ENCODE measurements around the gene ZFYVE27. TPM values are rescaled to one million over a fixed set of nuclear protein-coding genes. Genes with fewer than 3 reads are reported as not detected.

ZFYVE27 gene
- total RNA-seq, 4 donors from 2014 or later: 33.4 to 46.8 (median 42.7) TPM

GRCh38 chr10:97771913-97772823 lies 35.2 kb downstream of the ZFYVE27 start, which contains the start of gene SFRP5:
Gene SFRP5 (minus strand): TSS chr10:97771999. CDS start chr10:97771833, 166 bp downstream.
- peak within 1 kb of the TSS; percentile 40 to 65 (median 53) for H3K4me3 ChIP-seq
- H3K9me3 ChIP-seq: no peaks in the 10 kb centered on the region
- H3K4me1 ChIP-seq: peaks cover 0 to 39% (median 2%) of the 10 kb centered on the region in 4 donors
- WGBS, 2 donors: 15 to 17% methylated on average over 38 to 41 of the region's 44 CpGs
- peaks cover 0 to 27% of the 10 kb centered on the region in 2 donors for H3K27me3 ChIP-seq
- H3K36me3 ChIP-seq: peaks cover 0 to 5% (median 0%) of the 10 kb centered on the region in 3 donors
- no peak for DNase-seq (ENCODE audit: low spot score in 2 of 2)
- TF ChIP-seq, protein P1, sequence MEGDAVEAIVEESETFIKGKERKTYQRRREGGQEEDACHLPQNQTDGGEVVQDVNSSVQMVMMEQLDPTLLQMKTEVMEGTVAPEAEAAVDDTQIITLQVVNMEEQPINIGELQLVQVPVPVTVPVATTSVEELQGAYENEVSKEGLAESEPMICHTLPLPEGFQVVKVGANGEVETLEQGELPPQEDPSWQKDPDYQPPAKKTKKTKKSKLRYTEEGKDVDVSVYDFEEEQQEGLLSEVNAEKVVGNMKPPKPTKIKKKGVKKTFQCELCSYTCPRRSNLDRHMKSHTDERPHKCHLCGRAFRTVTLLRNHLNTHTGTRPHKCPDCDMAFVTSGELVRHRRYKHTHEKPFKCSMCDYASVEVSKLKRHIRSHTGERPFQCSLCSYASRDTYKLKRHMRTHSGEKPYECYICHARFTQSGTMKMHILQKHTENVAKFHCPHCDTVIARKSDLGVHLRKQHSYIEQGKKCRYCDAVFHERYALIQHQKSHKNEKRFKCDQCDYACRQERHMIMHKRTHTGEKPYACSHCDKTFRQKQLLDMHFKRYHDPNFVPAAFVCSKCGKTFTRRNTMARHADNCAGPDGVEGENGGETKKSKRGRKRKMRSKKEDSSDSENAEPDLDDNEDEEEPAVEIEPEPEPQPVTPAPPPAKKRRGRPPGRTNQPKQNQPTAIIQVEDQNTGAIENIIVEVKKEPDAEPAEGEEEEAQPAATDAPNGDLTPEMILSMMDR (IDR thresholded peaks at IDR 0.05): no peak
- TF ChIP-seq EP300 (IDR thresholded peaks at IDR 0.05): peak in 1 of 2 donors; percentile 65
- TF ChIP-seq POLR2A (IDR thresholded peaks at IDR 0.05): peak; percentile 20 to 58
- H3K27ac ChIP-seq: peak within 1 kb of the TSS; percentile 67 to 91 (median 83)

DNA sequence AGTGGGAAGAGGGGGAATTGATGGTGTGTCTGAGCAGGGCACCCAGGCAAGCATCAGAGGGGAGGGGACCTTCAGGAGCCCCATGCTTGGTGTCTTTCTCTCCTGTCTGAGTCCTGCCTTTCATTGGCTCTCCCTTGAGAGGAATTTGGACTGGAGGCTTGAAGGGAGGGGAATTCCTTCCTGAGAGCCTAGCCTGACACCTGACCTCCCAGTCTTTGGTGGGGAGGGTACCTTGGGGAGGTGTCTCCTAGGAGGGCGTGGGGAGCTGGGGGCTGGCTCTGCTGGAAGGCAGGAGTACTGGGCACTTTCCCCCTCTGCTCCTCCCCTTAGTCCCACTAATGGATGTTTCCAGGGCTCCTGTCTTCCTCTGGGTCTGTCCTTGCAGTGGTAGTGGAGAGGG lies 36.2 kb downstream of the ZFYVE27 start:
- Histone ChIP-seq H3K36me3 (no peaks in the 10 kb centered on the region), H3K9me3 (no peaks in the 10 kb centered on the region), H3K27me3 (peaks cover 0 to 27% of the 10 kb centered on the region in 2 donors), H3K27ac (peak overlapping the region; percentile 18 to 91 (median 50)), H3K4me3 (peak overlapping the region in 1 of 4 donors; percentile 65), H3K4me1 (peaks cover 0 to 29% (median 2%) of the 10 kb centered on the region in 4 donors)
- TF ChIP-seq EP300 (IDR thresholded peaks at IDR 0.05): no peak
- TF ChIP-seq, protein P1 (IDR thresholded peaks at IDR 0.05): no peak
- no peak for TF ChIP-seq POLR2A (IDR thresholded peaks at IDR 0.05)
- WGBS, 2 donors: 63 to 79% methylated on average over 1 of the region's 1 CpG
- no peak for DNase-seq (ENCODE audit: low spot score in 2 of 2)

GRCh38 chr10:97774811-97775294 lies 37.9 kb downstream of the ZFYVE27 start:
- no peak for TF ChIP-seq POLR2A (IDR thresholded peaks at IDR 0.05)
- TF ChIP-seq EP300 (IDR thresholded peaks at IDR 0.05): no peak
- TF ChIP-seq, protein P1 (IDR thresholded peaks at IDR 0.05): no peak
- 57 to 70% methylated on average over 6 to 10 of the region's 10 CpGs for WGBS, 2 donors
- no peak for DNase-seq (ENCODE audit: low spot score in 2 of 2)
- Histone ChIP-seq H3K4me3 (no peak overlapping the region), H3K4me1 (peaks cover 0 to 24% (median 3%) of the 10 kb centered on the region in 4 donors), H3K27me3 (peaks cover 0 to 27% of the 10 kb centered on the region in 2 donors), H3K9me3 (no peaks in the 10 kb centered on the region), H3K36me3 (no peaks in the 10 kb centered on the region), H3K27ac (peak overlapping the region in 2 of 4 donors; percentile 41 to 62)

- Histone ChIP-seq H3K27ac (no peak overlapping the region), H3K9me3 (no peaks in the 10 kb centered on the region), H3K4me3 (no peak overlapping the region), H3K4me1 (peaks cover 0 to 31% (median 21%) of the 10 kb centered on the region in 4 donors), H3K27me3 (peaks cover 0 to 12% of the 10 kb centered on the region in 2 donors), H3K36me3 (no peaks in the 10 kb centered on the region)
- WGBS, 2 donors: 94 to 97% methylated on average over 4 of the region's 4 CpGs
- TF ChIP-seq EP300 (IDR thresholded peaks at IDR 0.05) (no peak), POLR2A (IDR thresholded peaks at IDR 0.05) (no peak)
- TF ChIP-seq, protein P1 (IDR thresholded peaks at IDR 0.05): no peak
- DNase-seq (ENCODE audit: low spot score in 2 of 2): no peak
Measured at GRCh38 chr10:97777143-97777542, 40.2 kb downstream of the ZFYVE27 start.
